Stimulated activated CD4-positive, alpha-beta T cell treated with anti-CD3 and anti-CD28 coated beads, Interleukin-1b, Interleukin-23, amount 100 ng/mL, for 4 hours (primary cell): ENCODE measurements around the gene LRRC73.
A peak's percentile ranks its signal among the peaks of the same experiment; 100 is the strongest.
"Not testable (repeated sequence)": the region's sequence is repeated elsewhere in the genome, so short reads cannot be mapped to it uniquely, and the experiment has no call there.

Experiments used
- DNase-seq, 2 donors: peaks; one replicate each; pipeline ENCODE4 v3.0.0-alpha.2; 2020; ENCODE audit warnings: low read depth in 2 of 2

The LRRC73 gene

DNA sequence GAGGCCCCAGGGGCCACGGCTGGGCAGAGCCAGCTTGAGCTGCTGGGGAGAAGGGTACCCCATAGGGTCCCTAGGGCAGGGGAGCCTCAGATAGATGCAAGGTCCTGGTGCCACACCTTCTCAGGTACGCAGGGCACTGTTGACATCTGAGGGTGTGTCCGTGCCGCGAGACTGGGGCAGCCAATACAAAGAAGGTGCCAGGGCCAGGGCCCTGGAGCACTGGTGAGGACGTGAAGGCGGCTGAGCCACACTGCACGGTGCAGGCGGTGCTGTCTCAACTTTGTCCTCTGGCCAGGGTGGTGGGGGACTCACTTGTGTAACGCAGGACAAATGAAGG lies 649 bp upstream of the LRRC73 start:
- DNase-seq: no peak

DNA sequence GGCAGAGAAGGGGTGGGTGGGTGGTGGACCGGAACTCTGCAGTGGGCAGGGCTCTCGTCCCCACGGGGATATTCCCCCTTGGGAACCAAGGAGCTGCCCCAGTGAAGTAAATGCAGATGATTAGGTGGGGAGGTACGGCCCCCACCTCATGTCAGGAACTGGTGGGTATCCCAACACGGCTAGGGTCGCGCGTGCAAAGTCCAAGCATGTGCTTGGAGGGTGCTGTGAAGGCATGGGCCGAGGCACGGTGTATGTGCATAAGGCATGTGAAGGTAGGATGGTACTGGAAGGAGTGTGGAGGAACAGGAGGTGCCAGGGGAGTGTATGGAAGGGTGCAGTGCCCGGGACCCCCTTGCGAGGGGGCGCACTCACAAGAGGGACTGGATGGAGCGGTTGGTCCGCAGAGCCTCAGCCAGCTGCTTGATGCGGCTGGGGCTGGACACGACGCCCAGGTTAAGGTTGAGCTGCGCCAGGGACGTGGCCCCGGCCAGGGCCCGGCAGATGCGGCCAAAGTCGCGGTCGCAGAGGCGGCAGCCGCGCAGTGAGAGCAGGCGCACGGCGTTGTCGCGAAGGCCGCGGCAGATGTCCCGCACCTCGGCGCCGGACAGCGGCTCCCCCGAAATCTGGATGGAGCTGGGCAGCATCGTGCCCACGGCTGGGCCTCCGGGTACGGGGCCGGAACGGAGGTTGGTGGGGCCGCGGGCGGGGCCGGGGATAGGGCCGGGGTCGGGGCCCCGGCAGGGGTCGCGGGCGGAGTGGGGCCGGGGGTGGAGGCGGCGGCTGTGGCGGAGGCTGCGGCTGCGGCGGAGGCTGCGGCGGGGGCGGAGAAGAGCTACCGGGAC lies 783 bp downstream of the LRRC73 start:
- no peak for DNase-seq

DNA sequence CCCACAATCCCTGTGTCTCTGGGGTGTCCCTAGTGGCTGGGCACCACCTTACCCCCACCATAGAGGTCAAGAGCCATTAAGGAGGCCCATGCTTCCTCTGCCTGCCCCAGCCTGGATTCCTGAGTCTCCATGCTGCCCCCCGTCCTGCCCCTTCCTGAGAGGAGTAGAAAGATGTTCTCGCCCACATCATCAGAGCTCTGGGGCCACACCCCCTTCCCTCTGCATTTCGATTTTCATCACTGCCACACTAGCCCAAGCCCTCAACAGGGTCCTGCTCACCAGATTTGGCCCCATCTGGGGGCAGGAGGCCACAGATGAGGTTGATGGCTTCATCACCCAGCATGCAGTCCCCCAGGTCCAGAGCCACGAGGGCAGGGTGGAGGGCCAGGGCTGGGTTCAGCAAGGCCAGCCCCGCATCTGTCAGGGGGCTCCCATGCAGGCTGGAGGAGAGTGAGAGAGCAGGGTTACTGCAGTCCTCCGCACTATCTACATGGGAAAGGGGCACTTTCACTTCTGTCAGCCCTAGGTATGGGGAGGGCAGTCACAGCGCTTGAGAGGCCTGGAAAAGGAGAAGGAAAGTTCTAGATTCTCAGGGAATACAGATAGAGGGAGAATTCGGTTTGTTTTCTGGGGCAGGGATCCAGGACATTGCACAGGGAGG lies 1.5 kb downstream of the LRRC73 start:
- no peak for DNase-seq

DNA sequence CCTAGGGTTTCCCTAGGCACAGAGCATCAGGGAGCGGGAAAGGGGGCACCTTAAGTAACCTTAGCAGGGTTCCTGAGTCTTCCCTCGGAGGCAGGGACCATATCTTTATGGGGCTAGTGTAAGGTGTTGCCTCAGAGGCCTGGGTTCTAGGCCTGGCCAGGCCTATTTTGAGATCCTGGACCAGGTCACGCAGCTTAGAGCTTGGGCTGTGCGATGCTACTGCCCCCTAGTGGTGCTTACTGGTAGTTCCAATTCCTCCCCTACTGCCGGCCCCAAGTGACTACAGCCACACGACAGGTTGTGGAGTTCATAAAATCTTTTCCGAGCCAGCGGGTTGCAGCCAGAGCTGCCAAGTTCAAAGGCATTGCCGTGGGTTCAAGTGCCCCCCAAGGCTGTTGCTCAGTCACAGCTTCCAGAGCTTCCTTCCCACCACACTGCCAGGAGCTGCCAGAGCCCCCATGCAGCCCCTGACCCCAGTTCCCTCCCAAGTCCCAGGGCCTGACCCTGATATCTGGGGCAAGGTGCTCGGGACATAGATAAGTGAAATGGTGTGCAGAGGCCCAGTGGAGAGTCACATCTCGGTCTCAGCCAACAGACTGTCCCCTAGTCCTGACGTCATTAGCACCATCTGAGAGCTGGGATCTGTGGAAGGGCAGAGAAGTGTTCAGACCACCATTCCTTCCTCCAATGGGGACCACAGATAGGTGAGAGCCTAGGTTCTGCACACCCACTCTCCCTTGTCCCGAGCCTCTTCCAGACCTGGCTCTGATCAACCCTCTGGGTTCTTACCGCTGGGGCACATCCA lies 3.3 kb downstream of the LRRC73 start:
- peak; percentile 61 to 79 for DNase-seq

DNA sequence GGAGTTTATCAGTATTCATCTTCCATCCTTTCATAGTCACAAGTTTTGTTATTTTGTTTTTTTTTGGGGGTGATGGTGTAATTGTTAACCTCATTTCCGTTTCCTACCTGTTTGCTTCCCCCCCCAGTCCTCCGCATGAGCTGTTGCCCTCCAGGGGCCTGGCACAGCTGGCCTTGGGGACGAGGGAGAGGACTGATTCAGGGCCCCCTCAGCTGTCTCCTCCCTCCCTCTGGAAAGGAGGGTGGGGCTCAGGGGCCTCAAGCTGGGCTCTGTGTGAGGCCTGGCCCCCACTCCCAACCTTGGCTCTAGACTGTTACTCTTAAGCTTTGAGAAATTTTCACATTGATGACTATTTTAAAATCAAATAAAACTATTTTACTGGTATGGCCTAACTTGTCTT lies 4.0 kb downstream of the LRRC73 start:
- DNase-seq: no peak

DNA sequence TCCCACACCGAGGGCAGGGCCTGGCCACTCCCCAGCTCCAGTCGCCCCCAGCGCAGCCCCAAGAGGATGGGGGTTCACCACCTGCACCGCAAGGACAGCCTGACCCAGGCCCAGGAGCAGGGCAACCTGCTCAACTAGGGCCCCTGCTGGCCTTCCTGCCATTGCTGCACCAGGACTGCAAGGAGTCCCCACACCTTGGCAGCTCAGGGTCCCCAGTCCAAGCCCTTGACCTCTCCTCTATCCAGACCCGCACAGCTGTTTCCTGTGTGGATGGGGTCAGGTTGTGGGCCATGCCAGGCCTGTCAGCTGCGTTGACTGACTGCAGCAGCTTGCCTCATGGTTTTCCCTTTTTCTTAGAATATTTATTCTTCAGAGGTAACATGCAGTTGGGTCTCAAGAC lies 4.4 kb downstream of the LRRC73 start:
- no peak for DNase-seq

DNA sequence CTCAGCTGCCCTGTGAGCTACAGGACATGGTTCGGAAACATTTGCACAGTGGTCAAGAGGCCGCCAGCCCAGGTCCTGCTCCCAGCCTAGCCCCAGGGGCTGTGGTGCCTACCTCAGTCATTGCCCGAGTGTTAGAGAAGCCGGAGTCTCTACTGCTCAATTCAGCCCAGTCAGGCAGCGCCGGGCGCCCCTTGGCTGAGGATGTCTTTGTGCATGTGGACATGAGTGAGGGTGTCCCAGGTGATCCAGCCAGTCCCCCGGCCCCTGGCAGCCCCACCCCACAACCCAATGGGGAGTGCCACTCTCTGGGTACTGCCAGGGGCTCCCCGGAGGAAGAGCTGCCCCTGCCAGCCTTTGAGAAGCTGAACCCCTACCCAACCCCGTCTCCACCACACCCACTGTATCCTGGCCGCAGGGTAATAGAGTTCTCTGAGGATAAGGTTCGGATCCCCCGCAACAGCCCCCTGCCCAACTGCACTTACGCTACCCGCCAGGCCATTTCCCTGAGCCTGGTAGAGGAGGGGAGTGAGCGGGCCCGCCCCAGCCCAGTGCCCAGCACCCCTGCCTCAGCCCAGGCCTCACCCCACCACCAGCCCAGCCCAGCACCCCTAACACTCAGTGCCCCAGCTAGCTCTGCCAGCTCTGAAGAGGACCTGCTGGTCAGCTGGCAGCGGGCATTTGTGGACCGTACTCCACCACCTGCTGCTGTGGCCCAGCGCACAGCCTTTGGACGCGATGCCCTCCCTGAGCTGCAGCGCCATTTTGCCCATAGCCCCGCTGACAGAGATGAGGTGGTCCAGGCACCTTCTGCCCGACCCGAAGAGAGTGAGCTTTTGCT lies 5.2 kb downstream of the LRRC73 start:
- DNase-seq: no peak

DNA sequence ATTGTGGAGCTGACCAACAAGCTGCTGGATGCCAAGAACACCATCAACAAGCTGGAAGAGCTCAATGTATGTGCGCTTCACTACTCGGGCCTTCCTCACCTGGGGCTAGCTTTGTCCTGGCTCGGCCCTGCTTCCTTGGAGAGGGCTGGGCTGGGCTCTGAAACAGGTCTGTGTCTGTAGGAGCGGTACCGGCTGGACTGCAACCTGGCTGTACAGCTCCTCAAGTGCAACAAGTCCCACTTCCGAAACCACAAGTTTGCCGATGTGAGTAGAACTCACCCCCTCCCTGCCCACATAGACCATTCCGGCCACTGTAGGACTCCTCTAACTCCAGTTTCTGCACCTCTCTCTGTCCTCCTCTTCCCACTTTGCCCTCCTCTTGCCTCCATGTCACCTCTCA lies 6.7 kb downstream of the LRRC73 start:
- no peak for DNase-seq

DNA sequence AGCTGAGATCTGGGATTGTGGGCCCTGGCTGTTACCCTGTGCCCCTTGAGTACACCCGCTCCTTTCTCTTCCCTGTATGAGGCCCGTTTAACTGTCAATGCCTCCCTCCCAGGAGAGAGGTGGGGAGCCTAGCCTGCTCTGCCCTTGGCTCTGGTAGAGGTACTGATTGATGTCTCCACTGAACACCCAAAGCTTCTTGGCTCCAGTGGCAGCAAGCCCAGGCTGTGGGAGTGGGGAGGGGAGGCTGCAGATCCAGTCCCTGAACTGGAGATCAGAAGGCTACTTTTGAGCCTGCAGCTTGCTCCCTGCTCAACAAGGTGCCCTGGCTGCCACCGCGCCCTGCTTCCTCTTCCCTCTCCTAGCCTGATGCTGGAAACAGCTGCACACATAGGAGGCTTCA lies 7.5 kb downstream of the LRRC73 start:
- no peak for DNase-seq

DNA sequence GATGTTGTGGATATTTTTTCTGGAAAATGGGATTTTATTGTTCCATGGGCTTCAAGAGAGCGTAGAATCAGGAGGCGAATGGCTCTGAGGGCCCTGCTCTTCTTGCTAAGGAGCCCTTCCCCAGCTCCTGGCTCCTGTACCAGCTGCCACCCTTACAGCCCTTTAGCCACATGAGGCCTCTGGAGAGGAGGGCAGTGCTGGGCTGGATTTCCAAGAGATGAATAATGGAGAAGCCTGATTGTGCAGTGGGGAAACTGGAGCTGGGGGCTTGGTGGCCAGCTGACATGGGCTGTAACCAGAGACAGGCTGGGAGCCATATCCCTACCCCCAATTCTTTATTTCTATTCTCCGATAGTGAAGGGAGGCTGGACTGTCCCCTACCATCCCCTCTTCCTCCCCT lies 9.2 kb downstream of the LRRC73 start:
- no peak for DNase-seq

DNA sequence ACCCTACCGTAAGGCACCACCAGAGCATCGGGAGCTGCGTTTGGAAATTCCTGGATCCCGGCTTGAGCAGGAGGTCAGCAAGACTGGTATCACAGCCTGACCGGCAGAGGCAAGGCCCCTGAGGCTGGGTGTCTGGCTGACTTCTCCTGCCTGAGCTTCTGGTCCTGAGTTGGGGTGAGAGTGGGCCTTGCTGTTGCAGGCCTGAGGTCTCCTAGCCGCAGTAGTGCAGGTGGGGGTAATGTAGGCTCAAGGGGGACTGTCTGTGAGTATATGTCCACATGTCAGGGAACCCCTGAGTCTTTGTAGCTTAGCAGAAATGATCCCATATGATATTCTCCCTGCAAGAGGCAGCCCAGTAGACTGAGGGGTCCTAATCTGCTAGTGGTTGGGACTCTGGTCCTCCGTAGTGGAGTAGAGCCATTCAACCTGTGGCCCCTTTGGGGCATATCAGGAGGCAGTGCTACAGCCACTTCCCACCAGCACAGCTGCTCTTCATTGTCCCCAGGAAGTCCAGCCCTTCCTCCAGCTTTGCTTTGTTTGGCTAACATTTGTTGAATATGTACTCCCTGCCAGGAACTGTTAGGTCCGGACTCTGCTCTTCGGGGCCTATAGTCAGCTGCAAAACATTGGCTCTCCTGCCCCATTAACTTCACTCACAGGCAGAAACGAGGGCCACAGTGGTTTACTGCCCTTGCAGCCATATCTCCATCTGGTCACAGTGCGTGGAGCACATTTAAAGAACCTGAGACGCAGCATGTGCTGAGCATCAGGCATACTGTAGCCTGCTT lies 10.9 kb downstream of the LRRC73 start:
- no peak for DNase-seq

DNA sequence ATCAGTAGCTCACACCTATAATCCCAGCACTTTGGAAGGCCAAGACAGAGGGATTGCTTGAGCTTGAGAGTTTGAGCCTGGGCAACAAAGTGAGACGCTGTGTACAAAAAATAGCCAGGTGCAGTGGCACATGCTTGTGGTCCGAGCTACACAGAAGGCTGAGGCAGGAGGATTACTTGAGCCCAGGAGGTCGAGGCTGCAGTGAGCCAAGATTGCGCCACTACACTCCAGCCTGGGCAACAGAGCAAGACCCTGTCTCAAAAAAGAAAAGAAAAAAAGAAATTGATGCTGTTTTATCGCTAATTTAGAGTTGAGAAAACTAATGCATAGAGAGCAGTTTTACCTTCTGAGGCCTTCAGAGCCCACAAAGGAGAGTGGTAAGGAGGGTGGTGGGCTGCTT lies 11.9 kb downstream of the LRRC73 start:
- not testable (repeated sequence) for DNase-seq

DNA sequence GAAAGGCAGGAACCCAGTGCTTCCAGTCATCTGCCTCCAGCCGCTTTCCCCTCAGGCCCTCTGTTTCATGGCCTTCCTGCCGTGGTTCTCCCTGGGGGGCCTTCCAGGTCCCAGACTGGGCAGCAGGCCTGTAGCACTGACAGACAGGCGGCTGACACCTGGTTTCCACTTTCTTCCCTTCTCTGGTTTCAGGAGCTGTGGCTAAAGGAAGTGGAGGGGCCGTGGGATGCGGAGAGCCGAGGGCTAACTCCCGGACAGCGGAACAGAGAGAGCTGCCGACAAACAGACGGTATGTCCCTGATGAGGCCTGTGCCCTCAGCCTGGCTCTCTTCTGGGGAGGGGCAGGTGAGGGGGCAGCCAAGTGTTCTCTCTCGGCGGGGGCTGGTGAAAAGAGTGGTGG lies 12.5 kb downstream of the LRRC73 start:
- no peak for DNase-seq

DNA sequence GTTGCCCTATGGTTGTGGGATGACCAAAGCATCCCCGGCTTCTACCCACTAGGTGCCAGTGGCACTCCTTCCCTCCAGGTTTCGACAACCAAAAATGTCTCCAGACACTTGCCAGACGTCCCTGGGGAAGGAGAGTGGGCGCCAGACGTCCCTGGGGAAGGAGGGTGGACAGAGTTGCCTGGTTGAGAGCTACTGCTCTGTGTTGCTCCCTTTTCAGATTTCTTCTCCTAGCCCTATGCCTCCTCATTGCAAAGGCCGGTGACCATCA lies 13.1 kb downstream of the LRRC73 start:
- DNase-seq: no peak

DNA sequence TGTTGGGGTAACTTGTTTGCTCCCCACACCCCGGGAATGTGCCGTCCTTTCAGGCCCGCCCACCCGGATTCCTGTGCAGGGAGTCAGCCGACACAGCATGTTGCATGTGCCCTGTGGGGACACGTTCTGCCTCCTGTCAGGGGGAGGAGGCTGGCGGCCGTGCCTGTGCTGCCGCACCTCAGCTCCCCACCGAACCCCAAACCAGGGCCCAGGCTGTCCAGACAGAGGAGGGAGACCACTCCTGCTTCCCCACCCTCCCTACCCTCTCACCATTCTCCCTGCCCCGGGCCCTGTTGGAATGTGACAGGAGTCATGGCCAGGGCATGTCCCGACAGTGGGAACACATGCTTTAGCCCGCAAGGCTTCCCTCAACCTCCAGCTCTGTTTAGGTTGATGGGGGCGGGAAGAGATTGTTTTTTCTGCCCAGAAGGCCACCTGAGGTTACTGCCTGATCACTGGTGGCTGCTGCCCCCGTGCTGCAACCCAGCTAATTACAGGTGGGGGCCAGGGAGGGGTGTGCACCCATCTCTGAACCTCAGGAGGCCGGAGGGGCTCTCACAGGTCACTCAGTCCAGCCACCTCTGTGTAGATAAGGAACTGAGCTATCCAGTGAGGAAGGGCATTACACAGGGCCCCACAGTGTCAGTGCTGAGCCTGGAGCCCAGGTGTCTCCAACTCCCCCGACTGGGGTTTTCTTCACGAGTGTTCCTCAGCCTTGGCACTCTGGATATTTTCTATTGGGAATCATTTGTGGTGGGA lies 13.6 kb downstream of the LRRC73 start:
- no peak for DNase-seq

DNA sequence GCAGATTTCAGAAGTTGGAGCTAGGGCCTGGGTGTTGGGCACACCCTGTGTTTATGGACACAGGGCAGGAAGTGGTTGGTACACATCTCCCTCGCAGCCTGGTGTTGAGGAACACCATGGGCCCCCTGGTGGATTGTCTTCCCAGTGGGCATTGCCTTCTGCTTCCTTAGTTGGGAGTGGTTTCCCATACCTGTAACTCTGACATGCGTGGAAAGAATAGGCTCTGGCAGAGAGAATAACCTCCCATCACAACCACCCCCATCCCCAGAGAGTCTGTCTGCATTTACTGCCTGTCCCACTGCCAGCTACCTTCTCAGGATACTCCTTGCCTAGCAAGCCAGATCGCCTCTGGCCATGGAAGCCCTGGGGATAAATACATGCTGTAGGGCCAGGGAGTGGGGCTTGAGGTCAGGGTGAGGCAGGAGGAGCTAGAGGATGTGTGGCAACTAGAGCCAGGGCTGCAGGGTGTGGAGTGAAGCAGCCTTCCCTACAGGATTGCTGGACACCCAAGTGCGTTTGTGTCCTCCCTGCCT lies 14.7 kb downstream of the LRRC73 start:
- DNase-seq: no peak

DNA sequence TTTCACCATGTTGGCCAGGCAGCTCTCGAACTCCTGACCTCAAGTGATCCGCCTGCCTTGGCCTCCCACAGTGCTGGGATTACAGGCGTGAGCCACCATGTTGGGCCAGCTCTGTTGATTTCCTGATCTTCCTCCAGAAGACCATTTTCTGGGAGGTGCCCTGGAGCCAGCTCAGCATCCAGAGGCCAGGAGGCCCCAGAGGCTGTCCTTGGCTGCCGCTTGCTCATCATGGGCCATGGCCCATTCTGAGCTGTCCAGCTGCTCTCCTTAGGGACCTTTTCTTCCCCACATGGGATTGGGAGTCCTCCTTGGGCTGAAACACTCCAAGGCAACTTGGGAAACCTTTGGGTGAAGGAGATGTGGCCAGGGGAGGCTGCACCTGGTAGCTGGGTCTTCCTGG lies 15.4 kb downstream of the LRRC73 start:
- DNase-seq: no peak

DNA sequence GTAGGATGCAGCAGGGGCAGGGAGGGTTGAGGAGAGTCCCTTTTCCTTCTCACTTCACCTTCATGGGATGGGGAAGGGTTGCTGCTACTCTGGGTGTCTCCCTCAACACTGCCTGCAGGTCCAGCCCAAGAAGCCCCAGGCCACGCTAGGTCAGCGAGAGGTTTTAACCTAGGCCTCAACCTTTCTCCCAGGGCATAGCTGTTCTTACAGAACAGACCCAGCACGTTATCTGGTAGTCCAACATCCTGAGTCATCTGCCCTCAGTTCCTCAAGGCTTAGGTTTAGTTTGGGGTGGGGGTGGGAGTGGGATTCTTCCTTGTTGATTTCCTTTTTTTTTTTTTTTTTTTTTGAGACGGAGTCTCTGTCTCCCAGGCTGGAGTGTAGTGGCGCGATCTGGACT lies 15.8 kb downstream of the LRRC73 start:
- no peak for DNase-seq

DNA sequence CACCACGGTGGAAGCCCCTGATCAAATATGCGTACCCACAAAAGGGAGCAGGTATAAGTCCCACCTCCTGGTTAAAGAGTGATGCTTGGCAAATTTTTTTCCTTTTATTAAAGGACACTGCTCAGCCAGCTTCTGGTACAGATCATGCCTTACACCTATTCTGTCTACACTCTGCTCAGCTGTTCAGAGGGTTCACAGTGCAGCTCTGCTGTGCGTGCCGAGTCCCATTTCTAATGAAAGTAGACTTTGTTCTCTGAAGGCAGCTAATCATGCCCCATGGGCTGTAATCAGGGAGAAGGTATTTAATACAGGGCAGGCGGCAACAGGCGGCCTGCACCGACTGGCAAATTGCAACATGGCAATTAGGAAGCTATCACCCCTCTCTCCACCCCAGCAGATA lies 16.3 kb downstream of the LRRC73 start:
- DNase-seq: no peak

DNA sequence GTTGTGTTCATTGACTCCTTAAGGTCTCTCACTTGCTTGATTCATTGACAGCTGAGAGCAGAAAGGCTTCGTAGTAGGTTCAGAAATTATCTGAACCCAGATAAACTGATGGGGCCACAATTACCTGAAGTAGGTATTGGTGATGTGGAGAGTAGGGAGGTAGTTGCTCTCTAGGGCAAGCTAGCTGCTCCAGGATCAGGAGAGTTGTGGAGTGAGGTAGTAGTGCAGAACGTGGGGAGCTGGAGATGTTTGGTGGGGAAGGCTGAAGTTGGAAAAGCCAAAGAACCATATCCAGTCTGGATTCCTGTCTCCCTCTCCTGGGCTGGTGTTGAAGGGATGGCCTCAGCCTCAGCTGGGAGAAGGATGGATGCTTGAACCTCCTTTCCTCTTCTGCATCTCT lies 16.9 kb downstream of the LRRC73 start:
- DNase-seq: no peak
